Smooth muscle cell (in vitro differentiated cells): ENCODE results near the gene RECQL. TPM values are rescaled to one million over a fixed set of nuclear protein-coding genes. Genes with fewer than 3 reads are reported as not detected.

Source experiments
- DNase-seq: peaks from one replicate; lab custom pipeline; 2025; ENCODE audit not compliant: unreplicated experiment; lab: John Stamatoyannopoulos, UW
- H2AFZ ChIP-seq: fragments of 200-600 bp; sonication (generic); 2 replicates; pipeline ENCODE4 v1.6.0; 2016; ENCODE audit warnings: antibody characterized with exemption, low read depth, mild to moderate bottlenecking
- H3F3A ChIP-seq: fragments of 200-600 bp; sonication (generic); 2 replicates; pipeline ENCODE4 v1.6.0; 2017; ENCODE audit warnings: antibody characterized with exemption, low read depth
- H3K27ac ChIP-seq: fragments of 200-600 bp; sonication (generic); 2 replicates; pipeline ENCODE4 v1.5.1; 2016; ENCODE audit warnings: low read depth, mild to moderate bottlenecking
- H3K27me3 ChIP-seq: fragments of 200-600 bp; sonication (generic); 2 replicates; pipeline ENCODE4 v1.6.1; 2016; ENCODE audit warnings: low read depth, mild to moderate bottlenecking
- H3K36me3 ChIP-seq: fragments of 200-600 bp; sonication (generic); 2 replicates; pipeline ENCODE4 v1.5.1; 2016; ENCODE audit warnings: low read depth
- H3K4me1 ChIP-seq: fragments of 200-600 bp; sonication (generic); 2 replicates; pipeline ENCODE4 v1.5.1; 2016; ENCODE audit warnings: low read depth
- H3K4me2 ChIP-seq: fragments of 200-600 bp; sonication (generic); 2 replicates; pipeline ENCODE4 v1.6.0; 2016; ENCODE audit warnings: mild to moderate bottlenecking
- H3K4me3 ChIP-seq: fragments of 200-600 bp; sonication (generic); 2 replicates; pipeline ENCODE4 v1.5.1; 2016; ENCODE audit warnings: mild to moderate bottlenecking
- H3K79me2 ChIP-seq: fragments of 200-600 bp; sonication (generic); 2 replicates; pipeline ENCODE4 v1.6.0; 2016; ENCODE audit warnings: low read depth, mild to moderate bottlenecking
- H3K9ac ChIP-seq: fragments of 200-600 bp; sonication (generic); 2 replicates; pipeline ENCODE4 v1.6.0; 2016; ENCODE audit warnings: low read depth
- H3K9me3 ChIP-seq: fragments of 200-600 bp; sonication (generic); replicated peaks from 2 replicates; pipeline ENCODE4 v1.5.1; 2016; ENCODE audit warnings: low read depth
- H4K20me1 ChIP-seq: fragments of 200-600 bp; sonication (generic); 2 replicates; pipeline ENCODE4 v1.6.0; 2016; ENCODE audit warnings: low read depth
- WGBS: methylation state at CpG from one replicate; pipeline ENCODE4 v1.1.7; 2016; ENCODE audit warnings: low lambda C conversion rate; 5-methylcytosine and 5-hydroxymethylcytosine counted together
- polyA plus RNA-seq: library from polyadenylated mRNA; unstranded; fragments of >200 nt; fragmentation: Nextera tagmentation; extraction: Ambion mirVana; gene quantifications from 2 replicates; pipeline ENCODE4 v1.2.1, GENCODE V29; 2016
- total RNA-seq: library from RNA; depleted of rRNA; stranded (reverse); fragments of >200 nt; gene quantifications from 2 replicates; pipeline ENCODE4 v1.2.3, GENCODE V29; 2014
- TF ChIP-seq, protein P1 (sequence below): fragments of 200-600 bp; sonication (generic); IDR thresholded peaks from 2 replicates; pipeline ENCODE4 v1.5.1; 2017; ENCODE audit warnings: borderline replicate concordance, mild to moderate bottlenecking, antibody characterized with exemption; ENCODE audit not compliant: insufficient read depth, poor library complexity, severe bottlenecking

Gene RECQL
- total and polyA plus RNA-seq, 2 experiments from 2014 or later = 34.5 to 75.3 TPM

GRCh38 chr12:21539797-21540196, 38.4 kb upstream of the RECQL start:
- TF ChIP-seq, protein P1, sequence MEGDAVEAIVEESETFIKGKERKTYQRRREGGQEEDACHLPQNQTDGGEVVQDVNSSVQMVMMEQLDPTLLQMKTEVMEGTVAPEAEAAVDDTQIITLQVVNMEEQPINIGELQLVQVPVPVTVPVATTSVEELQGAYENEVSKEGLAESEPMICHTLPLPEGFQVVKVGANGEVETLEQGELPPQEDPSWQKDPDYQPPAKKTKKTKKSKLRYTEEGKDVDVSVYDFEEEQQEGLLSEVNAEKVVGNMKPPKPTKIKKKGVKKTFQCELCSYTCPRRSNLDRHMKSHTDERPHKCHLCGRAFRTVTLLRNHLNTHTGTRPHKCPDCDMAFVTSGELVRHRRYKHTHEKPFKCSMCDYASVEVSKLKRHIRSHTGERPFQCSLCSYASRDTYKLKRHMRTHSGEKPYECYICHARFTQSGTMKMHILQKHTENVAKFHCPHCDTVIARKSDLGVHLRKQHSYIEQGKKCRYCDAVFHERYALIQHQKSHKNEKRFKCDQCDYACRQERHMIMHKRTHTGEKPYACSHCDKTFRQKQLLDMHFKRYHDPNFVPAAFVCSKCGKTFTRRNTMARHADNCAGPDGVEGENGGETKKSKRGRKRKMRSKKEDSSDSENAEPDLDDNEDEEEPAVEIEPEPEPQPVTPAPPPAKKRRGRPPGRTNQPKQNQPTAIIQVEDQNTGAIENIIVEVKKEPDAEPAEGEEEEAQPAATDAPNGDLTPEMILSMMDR = no peak
- no peak for DNase-seq
- no peaks in the 10 kb centered on the region for H3K36me3 ChIP-seq
- H3K9ac ChIP-seq = no peak overlapping the region
- no peaks in the 10 kb centered on the region for H3K4me1 ChIP-seq
- H3K9me3 ChIP-seq = no peaks in the 10 kb centered on the region
- no peaks in the 10 kb centered on the region for H3K79me2 ChIP-seq
- no peaks in the 10 kb centered on the region for H3K27me3 ChIP-seq
- no peak overlapping the region for H3K27ac ChIP-seq
- no peak overlapping the region for H3K4me2 ChIP-seq
- H3K4me3 ChIP-seq = no peak overlapping the region
- H4K20me1 ChIP-seq = no peaks in the 10 kb centered on the region
- H3F3A ChIP-seq = no peaks in the 10 kb centered on the region
- no peak overlapping the region for H2AFZ ChIP-seq

DNA sequence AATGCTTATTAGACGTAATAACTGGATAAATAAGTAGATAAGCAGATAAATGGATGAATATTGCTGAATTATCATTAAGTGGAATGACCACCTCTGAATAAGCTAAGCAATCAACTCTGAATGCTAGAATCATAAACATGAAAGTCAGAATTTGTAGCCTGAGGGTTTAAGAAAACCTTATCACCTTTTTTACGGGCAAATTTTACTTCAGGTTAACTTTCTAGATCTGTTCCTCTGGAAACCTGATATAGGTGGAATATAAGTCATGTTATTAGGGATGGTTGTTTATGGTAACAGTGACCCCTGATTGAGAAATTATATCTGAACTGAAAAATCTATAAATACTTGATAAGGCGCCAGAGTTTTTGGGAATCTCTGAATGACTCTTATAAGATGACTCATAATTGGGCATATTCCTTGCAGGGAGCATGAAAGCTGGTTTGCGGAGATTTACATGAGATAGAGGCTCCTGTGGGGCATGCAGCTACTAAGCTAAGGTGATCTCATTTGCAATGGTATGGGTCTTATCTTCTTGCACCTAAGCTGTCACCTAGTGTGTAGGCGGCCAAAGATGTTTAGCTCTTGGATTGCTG, 36.7 kb upstream of the RECQL start:
- H3F3A ChIP-seq = no peaks in the 10 kb centered on the region
- no peak overlapping the region for H3K27ac ChIP-seq
- no peaks in the 10 kb centered on the region for H3K36me3 ChIP-seq
- no peak overlapping the region for H3K4me2 ChIP-seq
- no peaks in the 10 kb centered on the region for H3K79me2 ChIP-seq
- no peak for DNase-seq
- TF ChIP-seq, protein P1 = no peak
- H3K9ac ChIP-seq = no peak overlapping the region
- H2AFZ ChIP-seq = no peak overlapping the region
- H3K27me3 ChIP-seq = no peaks in the 10 kb centered on the region
- no peaks in the 10 kb centered on the region for H3K4me1 ChIP-seq
- H3K9me3 ChIP-seq = no peaks in the 10 kb centered on the region
- no peak overlapping the region for H3K4me3 ChIP-seq
- no peaks in the 10 kb centered on the region for H4K20me1 ChIP-seq
- 87% methylated on average over 5 of the region's 5 CpGs for WGBS

GRCh38 chr12:21529456-21529855, 28.0 kb upstream of the RECQL start:
- Histone ChIP-seq H3K9ac (no peak overlapping the region), H3K79me2 (no peaks in the 10 kb centered on the region), H2AFZ (no peak overlapping the region), H3K4me3 (no peak overlapping the region), H3F3A (no peaks in the 10 kb centered on the region), H3K27me3 (peaks cover 54% of the 10 kb centered on the region), H3K27ac (no peak overlapping the region), H3K4me2 (no peak overlapping the region), H3K9me3 (no peaks in the 10 kb centered on the region), H4K20me1 (no peaks in the 10 kb centered on the region), H3K4me1 (no peaks in the 10 kb centered on the region), H3K36me3 (no peaks in the 10 kb centered on the region)
- TF ChIP-seq, protein P1 = no peak
- DNase-seq = no peak
- 80% methylated on average over 2 of the region's 2 CpGs for WGBS

- Histone ChIP-seq H3K4me2 (no peak overlapping the region), H3K9me3 (no peaks in the 10 kb centered on the region), H3K9ac (no peak overlapping the region), H3K27me3 (peaks cover 54% of the 10 kb centered on the region), H3K4me3 (no peak overlapping the region), H3K4me1 (no peaks in the 10 kb centered on the region), H3K27ac (no peak overlapping the region), H4K20me1 (no peaks in the 10 kb centered on the region), H2AFZ (no peak overlapping the region), H3K79me2 (no peaks in the 10 kb centered on the region), H3F3A (no peaks in the 10 kb centered on the region), H3K36me3 (no peaks in the 10 kb centered on the region)
- 96% methylated on average over 5 of the region's 5 CpGs for WGBS
- TF ChIP-seq, protein P1 = no peak
- DNase-seq = no peak
Observed at GRCh38 chr12:21528953-21529352, 27.5 kb upstream of the RECQL start.
